Activated CD4-positive, alpha-beta T cell treated with anti-CD3 and anti-CD28 coated beads for 48 hours (primary cell): ENCODE data around the gene SCRN2.
A peak's percentile ranks its signal among the peaks of the same experiment; 100 is the strongest.

Experiments
- DNase-seq: peaks from one replicate; pipeline ENCODE4 v3.0.0-alpha.2; 2020

SCRN2 gene

GRCh38 chr17:47840742-47841487, at the start of gene SCRN2:
SCRN2 (minus strand) TSS chr17:47841273; CDS start chr17:47840843, 430 bp downstream.
- peak; percentile 93 for DNase-seq

- DNase-seq = peak; percentile 95
Measured at GRCh38 chr17:47889734-47890529, 48.9 kb upstream of the SCRN2 start.

- no peak for DNase-seq
Measured at GRCh38 chr17:47888293-47888692, 47.2 kb upstream of the SCRN2 start.

GRCh38 chr17:47884905-47885730, 44.0 kb upstream of the SCRN2 start:
- DNase-seq = no peak

GRCh38 chr17:47884427-47884740, 43.3 kb upstream of the SCRN2 start:
- DNase-seq = no peak

- no peak for DNase-seq
Measured at GRCh38 chr17:47883589-47884426, 42.7 kb upstream of the SCRN2 start.

- DNase-seq = no peak
Measured at GRCh38 chr17:47882695-47883588, 41.9 kb upstream of the SCRN2 start.

- no peak for DNase-seq
Measured at GRCh38 chr17:47882247-47882646, 41.2 kb upstream of the SCRN2 start.

GRCh38 chr17:47879776-47880454, 38.8 kb upstream of the SCRN2 start:
- DNase-seq = no peak

GRCh38 chr17:47879028-47879585, 38.0 kb upstream of the SCRN2 start:
- peak; percentile 14 for DNase-seq

- DNase-seq = no peak
Measured at GRCh38 chr17:47878203-47879027, 37.3 kb upstream of the SCRN2 start.

GRCh38 chr17:47877368-47878034, 36.4 kb upstream of the SCRN2 start:
- DNase-seq = no peak

GRCh38 chr17:47875011-47875985, 34.2 kb upstream of the SCRN2 start:
- no peak for DNase-seq

GRCh38 chr17:47873200-47874090, 32.4 kb upstream of the SCRN2 start:
- DNase-seq = no peak

- no peak for DNase-seq
Measured at GRCh38 chr17:47872651-47873161, 31.6 kb upstream of the SCRN2 start.

- DNase-seq = no peak
Measured at GRCh38 chr17:47872019-47872650, 31.1 kb upstream of the SCRN2 start.
